Loucy (cell line): ENCODE results near the gene SRPK1.

Experiments used
- H2AFZ ChIP-seq: fragments of 200-600 bp; sonication (generic); 2 replicates; pipeline ENCODE4 v1.6.0; 2016; ENCODE audit warnings: antibody characterized with exemption, mild to moderate bottlenecking, low read length, moderate library complexity
- H3F3A ChIP-seq: fragments of 200-600 bp; 2 replicates; pipeline ENCODE4 v1.6.0; 2016; ENCODE audit warnings: antibody characterized with exemption, low read depth, mild to moderate bottlenecking
- H3K27me3 ChIP-seq: fragments of 200-600 bp; sonication (generic); 2 replicates; pipeline ENCODE4 v1.6.1; 2014; ENCODE audit warnings: low read length, mild to moderate bottlenecking; ENCODE audit not compliant: insufficient read depth, poor library complexity, severe bottlenecking
- H3K36me3 ChIP-seq: fragments of 200-600 bp; sonication (generic); 2 replicates; pipeline ENCODE4 v1.6.1; 2016; ENCODE audit warnings: low read length; ENCODE audit not compliant: insufficient read depth
- H3K4me1 ChIP-seq: fragments of 200-600 bp; sonication (generic); 2 replicates; pipeline ENCODE4 v1.5.1; 2014; ENCODE audit warnings: low read length, mild to moderate bottlenecking; ENCODE audit not compliant: insufficient read depth, poor library complexity, severe bottlenecking
- H3K4me2 ChIP-seq: fragments of 200-600 bp; sonication (generic); 2 replicates; pipeline ENCODE4 v1.6.0; 2014; ENCODE audit warnings: antibody characterized with exemption, low read length, low read depth, mild to moderate bottlenecking; ENCODE audit not compliant: poor library complexity, severe bottlenecking
- H3K4me3 ChIP-seq: fragments of 200-600 bp; sonication (generic); 2 replicates; pipeline ENCODE4 v1.5.1; 2014; ENCODE audit warnings: low read length, mild to moderate bottlenecking, mixed read lengths; ENCODE audit not compliant: poor library complexity, severe bottlenecking
- H3K79me2 ChIP-seq: fragments of 200-600 bp; sonication (generic); 2 replicates; pipeline ENCODE4 v1.6.1; 2014; ENCODE audit warnings: low read length; ENCODE audit not compliant: insufficient read depth
- H3K9ac ChIP-seq: fragments of 200-600 bp; sonication (generic); 2 replicates; pipeline ENCODE4 v1.6.0; 2014; ENCODE audit warnings: mild to moderate bottlenecking, low read depth, low read length, moderate library complexity; ENCODE audit not compliant: poor library complexity, severe bottlenecking
- H3K9me2 ChIP-seq: fragments of 200-600 bp; sonication (generic); replicated peaks from 2 replicates; pipeline ENCODE4 v1.6.1; 2016; ENCODE audit warnings: low read depth, low read length, mixed read lengths
- H3K9me3 ChIP-seq: fragments of 200-600 bp; sonication (generic); 2 replicates; pipeline ENCODE4 v1.6.1; 2014; ENCODE audit warnings: mild to moderate bottlenecking, antibody characterized with exemption, low read length, low read depth; ENCODE audit not compliant: insufficient read depth
- H4K20me1 ChIP-seq: fragments of 200-600 bp; sonication (generic); 2 replicates; pipeline ENCODE4 v1.6.0; 2014; ENCODE audit warnings: antibody characterized with exemption, low read length, mild to moderate bottlenecking; ENCODE audit not compliant: insufficient read depth, poor library complexity, severe bottlenecking
- EZH2phosphoT487 ChIP-seq: fragments of 200-600 bp; IDR thresholded peaks from 2 replicates; pipeline ENCODE4 v1.6.1; 2018; ENCODE audit warnings: antibody characterized with exemption, mild to moderate bottlenecking, moderate library complexity, borderline replicate concordance
- TF ChIP-seq, protein P1 (sequence below): fragments of 200-600 bp; sonication (generic); conservative IDR thresholded peaks from 2 replicates; pipeline ENCODE4 v1.5.1; 2014; ENCODE audit warnings: mild to moderate bottlenecking, antibody characterized with exemption, low read length

Gene SRPK1

DNA sequence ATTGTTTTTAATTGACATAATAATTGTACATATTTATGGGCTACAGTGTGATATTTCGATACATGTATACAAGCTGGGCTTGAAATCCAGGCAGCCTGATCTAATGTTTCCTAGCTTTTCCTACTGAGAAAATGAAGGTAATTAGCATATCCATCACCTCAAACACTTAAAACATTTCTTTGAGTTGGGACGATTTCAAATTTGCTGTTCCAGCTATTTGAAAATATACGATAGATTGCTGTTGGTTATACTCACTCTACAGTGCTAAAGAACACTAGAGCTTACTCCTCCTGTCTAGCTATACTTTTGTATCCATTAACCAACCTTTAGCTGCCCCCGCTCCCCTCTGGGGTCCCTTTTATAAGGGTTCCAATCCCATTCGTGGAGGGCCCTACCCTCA lies 111.1 kb downstream of the SRPK1 start:
- Histone ChIP-seq H3K27me3 (no peaks in the 10 kb centered on the region), H3K9me3 (no peaks in the 10 kb centered on the region), H2AFZ (no peak overlapping the region), H3K9me2 (no peaks in the 10 kb centered on the region), H3K4me3 (no peak overlapping the region), H3K4me2 (no peak overlapping the region), H3K9ac (no peak overlapping the region), H3K79me2 (no peaks in the 10 kb centered on the region), H3K36me3 (no peaks in the 10 kb centered on the region), H3K4me1 (no peaks in the 10 kb centered on the region), H4K20me1 (no peaks in the 10 kb centered on the region), H3F3A (no peaks in the 10 kb centered on the region)
- TF ChIP-seq, protein P1, sequence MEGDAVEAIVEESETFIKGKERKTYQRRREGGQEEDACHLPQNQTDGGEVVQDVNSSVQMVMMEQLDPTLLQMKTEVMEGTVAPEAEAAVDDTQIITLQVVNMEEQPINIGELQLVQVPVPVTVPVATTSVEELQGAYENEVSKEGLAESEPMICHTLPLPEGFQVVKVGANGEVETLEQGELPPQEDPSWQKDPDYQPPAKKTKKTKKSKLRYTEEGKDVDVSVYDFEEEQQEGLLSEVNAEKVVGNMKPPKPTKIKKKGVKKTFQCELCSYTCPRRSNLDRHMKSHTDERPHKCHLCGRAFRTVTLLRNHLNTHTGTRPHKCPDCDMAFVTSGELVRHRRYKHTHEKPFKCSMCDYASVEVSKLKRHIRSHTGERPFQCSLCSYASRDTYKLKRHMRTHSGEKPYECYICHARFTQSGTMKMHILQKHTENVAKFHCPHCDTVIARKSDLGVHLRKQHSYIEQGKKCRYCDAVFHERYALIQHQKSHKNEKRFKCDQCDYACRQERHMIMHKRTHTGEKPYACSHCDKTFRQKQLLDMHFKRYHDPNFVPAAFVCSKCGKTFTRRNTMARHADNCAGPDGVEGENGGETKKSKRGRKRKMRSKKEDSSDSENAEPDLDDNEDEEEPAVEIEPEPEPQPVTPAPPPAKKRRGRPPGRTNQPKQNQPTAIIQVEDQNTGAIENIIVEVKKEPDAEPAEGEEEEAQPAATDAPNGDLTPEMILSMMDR: no peak
- TF ChIP-seq EZH2phosphoT487: no peak

GRCh38 chr6:35808688-35809087 lies 112.2 kb downstream of the SRPK1 start:
- H3K27me3 ChIP-seq: no peaks in the 10 kb centered on the region
- no peaks in the 10 kb centered on the region for H3K9me3 ChIP-seq
- TF ChIP-seq, protein P1: no peak
- TF ChIP-seq EZH2phosphoT487: no peak
- H4K20me1 ChIP-seq: no peaks in the 10 kb centered on the region
- no peaks in the 10 kb centered on the region for H3F3A ChIP-seq
- H3K9me2 ChIP-seq: no peaks in the 10 kb centered on the region
- no peaks in the 10 kb centered on the region for H3K4me1 ChIP-seq
- H2AFZ ChIP-seq: no peak overlapping the region
- no peaks in the 10 kb centered on the region for H3K79me2 ChIP-seq
- no peaks in the 10 kb centered on the region for H3K36me3 ChIP-seq
- H3K4me2 ChIP-seq: no peak overlapping the region
- no peak overlapping the region for H3K9ac ChIP-seq
- no peak overlapping the region for H3K4me3 ChIP-seq

- no peaks in the 10 kb centered on the region for H4K20me1 ChIP-seq
- no peaks in the 10 kb centered on the region for H3K4me1 ChIP-seq
- TF ChIP-seq, protein P1: no peak
- no peak for TF ChIP-seq EZH2phosphoT487
- H3K36me3 ChIP-seq: no peaks in the 10 kb centered on the region
- no peaks in the 10 kb centered on the region for H3K9me2 ChIP-seq
- H3F3A ChIP-seq: no peaks in the 10 kb centered on the region
- no peaks in the 10 kb centered on the region for H3K27me3 ChIP-seq
- peak within 1 kb of the TSS; percentile 49 for H3K4me2 ChIP-seq
- H3K4me3 ChIP-seq: no peak within 1 kb of the TSS
- no peak within 1 kb of the TSS for H2AFZ ChIP-seq
- H3K9ac ChIP-seq: no peak within 1 kb of the TSS
- no peaks in the 10 kb centered on the region for H3K79me2 ChIP-seq
- no peaks in the 10 kb centered on the region for H3K9me3 ChIP-seq
Measured at GRCh38 chr6:35804996-35805736, 115.7 kb downstream of the SRPK1 start, which contains the start of gene LHFPL5. LHFPL5 (plus strand) TSS chr6:35805352; CDS start chr6:35805671, 319 bp downstream.
